IPS-18c (cell line): ENCODE results near the gene ASTN2.

Source experiments
- H3K4me3 ChIP-seq: 2 replicates; pipeline ENCODE4 v1.7.0; 2013; ENCODE audit warnings: low read depth, mild to moderate bottlenecking, low read length, moderate library complexity; ENCODE audit not compliant: insufficient read depth
- H3K9me3 ChIP-seq: one replicate; pipeline ENCODE4 v1.6.1; 2013; ENCODE audit warnings: mild to moderate bottlenecking, low read length, moderate library complexity; ENCODE audit not compliant: control insufficient read depth, insufficient read depth

Gene ASTN2

DNA sequence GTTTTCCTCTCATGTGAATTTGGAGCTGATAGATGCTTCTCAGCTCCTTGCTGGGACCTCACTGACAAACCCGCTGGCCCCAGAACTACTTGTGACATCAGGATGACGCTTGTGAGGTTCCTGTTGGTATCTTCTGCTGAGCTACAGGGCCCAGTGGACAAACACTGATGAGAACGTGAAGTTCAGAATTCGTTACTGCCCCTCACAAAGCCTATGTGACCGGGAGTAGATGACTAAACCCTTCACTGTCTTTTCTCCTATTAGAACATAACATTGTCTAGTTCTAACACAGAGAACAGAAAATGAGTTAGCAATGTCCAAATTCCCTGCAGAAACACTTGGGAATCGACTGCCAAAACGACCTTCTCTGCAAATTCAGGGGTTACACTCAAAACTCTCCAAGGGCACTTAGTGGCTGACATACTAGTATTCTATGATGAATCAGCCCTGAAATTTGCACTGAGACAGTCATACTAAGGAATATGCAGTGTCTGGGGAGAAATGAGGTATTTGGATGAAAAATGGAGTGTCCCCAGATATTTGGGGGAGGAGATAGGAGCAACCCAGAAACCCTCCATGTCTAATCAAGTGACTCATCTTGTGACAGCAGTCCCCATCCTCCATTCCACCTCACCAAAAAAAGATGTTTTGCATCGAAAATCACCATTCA lies 871.0 kb downstream of the ASTN2 start:
- H3K9me3 ChIP-seq: no peaks in the 10 kb centered on the region
- no peak overlapping the region for H3K4me3 ChIP-seq

DNA sequence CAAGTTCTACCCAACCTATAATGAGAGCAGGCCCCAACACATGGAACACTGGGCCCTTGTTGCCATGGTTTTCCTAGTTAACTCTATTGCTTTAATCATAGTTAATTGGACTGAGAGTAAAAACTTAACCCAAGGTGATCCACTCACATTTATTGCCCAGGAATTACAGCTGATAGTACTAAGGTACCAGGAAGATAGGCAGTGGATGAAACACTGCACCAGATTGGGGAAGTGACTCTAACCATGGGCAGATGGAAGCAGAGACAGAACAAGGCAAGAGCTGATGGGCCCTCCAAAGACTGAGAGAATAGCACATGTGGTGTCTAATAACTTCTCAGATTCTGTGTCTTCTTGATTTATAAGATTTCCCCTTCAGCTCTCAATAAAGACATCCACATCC lies 873.5 kb downstream of the ASTN2 start:
- H3K4me3 ChIP-seq: no peak overlapping the region
- no peaks in the 10 kb centered on the region for H3K9me3 ChIP-seq

DNA sequence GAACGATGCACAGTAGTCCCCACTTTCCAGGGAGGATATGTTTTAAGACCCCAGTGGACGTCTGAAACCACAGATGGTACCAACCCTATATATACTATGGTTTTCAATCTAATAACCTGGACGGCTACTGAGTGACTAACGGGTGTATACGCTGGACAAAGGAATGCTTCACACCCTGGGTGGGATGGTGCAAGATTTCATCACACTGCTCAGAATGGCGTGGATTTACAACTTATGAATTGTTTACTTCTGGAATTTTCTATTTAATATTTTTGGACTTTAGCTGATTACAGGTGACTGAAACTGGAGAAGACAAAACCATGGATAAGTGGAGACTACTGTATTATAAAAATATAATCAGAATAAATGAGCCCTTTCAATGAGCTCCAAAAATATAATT lies 875.3 kb downstream of the ASTN2 start:
- no peaks in the 10 kb centered on the region for H3K9me3 ChIP-seq
- H3K4me3 ChIP-seq: no peak overlapping the region

GRCh38 chr9:116525611-116526010 lies 889.2 kb downstream of the ASTN2 start:
- Histone ChIP-seq H3K4me3 (no peak overlapping the region), H3K9me3 (no peaks in the 10 kb centered on the region)

- Histone ChIP-seq H3K9me3 (no peaks in the 10 kb centered on the region), H3K4me3 (no peak overlapping the region)
Measured at GRCh38 chr9:116524778-116525470, 889.9 kb downstream of the ASTN2 start.

GRCh38 chr9:116520218-116520617 lies 894.6 kb downstream of the ASTN2 start:
- Histone ChIP-seq H3K4me3 (no peak overlapping the region), H3K9me3 (no peaks in the 10 kb centered on the region)

- peaks cover 2% of the 10 kb centered on the region for H3K9me3 ChIP-seq
- H3K4me3 ChIP-seq: no peak overlapping the region
Measured at GRCh38 chr9:116516456-116516855, 898.4 kb downstream of the ASTN2 start.

DNA sequence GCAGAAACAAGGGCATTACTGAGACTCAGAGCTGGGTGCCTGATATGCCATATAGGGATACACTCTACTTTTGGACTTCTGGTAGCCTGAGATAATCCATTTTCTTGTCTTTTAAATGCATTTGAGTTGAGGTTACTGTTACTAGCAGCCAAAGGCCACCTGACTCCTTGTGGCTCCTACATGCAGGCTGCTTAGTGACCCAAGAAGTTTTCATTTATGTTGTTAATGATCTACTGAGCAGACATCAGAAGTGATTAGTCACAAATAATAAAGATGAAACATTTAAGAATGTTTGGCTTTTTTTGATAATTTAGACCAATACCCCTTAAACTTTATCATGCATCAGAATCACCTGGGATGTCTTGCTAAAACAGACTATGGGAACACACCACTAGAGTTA lies 899.3 kb downstream of the ASTN2 start:
- H3K4me3 ChIP-seq: no peak overlapping the region
- peaks cover 2% of the 10 kb centered on the region for H3K9me3 ChIP-seq

- H3K4me3 ChIP-seq: no peak overlapping the region
- no peaks in the 10 kb centered on the region for H3K9me3 ChIP-seq
Measured at GRCh38 chr9:116506685-116507084, 908.2 kb downstream of the ASTN2 start.

DNA sequence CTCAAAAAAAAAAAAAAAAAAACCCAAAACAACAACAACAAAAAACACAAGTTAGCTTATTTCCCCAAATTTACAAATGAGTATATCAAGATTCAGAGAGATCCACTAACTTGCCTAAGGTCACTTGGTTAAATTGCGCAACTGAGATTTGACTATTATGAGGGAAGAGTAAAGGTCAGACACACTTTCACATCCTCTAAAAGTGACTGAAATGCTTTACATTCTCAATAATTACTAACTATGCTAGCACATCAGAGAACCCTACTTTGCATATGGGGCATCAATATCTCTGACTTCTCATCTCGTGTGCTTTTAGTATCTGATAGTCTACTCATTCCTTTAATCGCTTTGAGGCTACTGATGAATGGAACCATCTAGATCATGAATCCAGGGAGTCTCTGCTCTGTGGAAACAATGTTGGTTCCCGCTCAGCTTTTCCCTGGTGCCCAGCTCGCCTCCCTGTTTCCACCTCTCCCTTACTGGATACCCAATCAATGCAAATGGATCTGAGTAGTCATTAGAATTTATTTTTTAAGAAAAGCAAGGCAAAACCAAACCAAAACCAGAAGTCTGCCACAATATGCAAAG lies 909.9 kb downstream of the ASTN2 start:
- no peaks in the 10 kb centered on the region for H3K9me3 ChIP-seq
- no peak overlapping the region for H3K4me3 ChIP-seq

DNA sequence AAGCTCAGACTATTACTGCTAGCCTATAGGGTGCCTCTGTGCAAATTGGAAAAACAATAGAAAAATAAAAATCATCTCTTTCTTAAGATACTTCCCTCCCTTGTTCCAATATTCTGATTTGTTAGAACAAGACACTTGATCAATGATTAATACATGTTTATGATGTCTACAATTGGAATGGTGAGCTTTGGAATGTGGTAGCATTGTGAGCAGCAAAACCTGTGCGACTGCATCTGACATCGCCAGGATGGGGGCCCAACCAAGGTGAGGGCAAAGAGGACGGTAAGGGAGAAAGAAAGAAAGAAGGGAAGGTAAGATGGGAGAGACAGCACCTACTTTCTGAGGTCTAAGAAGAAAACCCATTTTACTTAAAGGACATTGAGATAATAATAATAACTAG lies 910.8 kb downstream of the ASTN2 start:
- H3K4me3 ChIP-seq: no peak overlapping the region

GRCh38 chr9:116502746-116503145 lies 912.1 kb downstream of the ASTN2 start:
- H3K9me3 ChIP-seq: no peaks in the 10 kb centered on the region
- no peak overlapping the region for H3K4me3 ChIP-seq

More for the DNA sequence above, 910.8 kb downstream of the ASTN2 start:
- H3K9me3 ChIP-seq: no peaks in the 10 kb centered on the region

DNA sequence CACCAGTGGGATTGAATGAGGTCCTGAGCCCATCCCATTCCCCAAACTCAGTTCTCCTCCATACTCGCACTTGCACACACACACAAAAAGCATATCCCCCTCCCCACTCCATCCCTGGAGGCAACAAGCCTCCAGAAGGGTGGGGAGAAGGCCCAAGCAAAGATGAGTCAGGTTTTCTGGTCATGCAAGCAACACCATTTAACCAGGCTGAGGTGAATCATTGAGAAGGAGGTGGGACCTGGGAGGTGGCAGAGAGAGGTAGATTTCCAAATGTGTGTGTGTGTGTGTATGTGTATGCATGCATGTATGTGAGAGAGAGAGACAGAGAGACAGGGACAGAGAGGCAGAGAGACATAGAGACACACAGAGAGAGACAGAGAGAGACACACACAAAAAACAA lies 913.0 kb downstream of the ASTN2 start:
- Histone ChIP-seq H3K9me3 (no peaks in the 10 kb centered on the region), H3K4me3 (no peak overlapping the region)

DNA sequence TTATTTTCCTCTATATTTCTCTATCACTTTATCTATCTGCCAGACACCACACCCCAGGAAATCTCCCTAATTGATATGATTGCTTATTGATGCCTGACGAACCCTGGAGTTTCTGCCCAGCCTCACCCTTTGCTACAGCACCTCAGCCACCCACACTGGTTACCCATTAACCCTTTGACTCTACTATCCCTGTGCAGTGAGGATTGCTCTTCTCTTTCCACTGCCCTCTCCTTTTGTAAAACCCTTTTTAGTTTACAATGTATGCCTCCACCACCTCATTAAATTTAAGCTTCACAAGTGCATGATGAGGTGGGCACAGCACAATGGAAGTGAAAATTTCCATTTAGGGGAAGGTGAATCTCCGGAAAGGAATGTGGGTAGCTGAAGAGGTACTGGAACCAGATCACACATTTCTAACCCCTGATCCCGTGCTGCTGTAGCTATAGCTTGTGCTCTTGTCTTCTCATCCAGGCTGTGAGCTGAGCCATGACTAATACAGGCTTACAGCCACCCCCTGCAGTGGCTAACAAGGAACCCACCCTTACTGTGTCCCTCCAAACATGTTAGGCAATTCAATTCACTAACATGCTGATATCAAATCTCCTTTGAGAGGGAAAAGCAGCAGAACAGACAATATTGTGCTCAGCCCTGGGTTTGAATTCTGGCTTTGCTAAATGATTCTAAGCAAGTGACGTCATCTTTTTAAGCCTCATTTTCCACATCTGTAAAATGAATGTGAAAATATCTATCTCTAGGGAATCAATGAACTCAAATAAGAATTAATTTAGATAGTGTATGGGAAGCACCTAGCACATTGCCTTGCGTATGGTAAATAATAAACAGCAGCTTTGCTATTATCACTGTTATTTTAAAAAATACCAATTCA lies 914.6 kb downstream of the ASTN2 start:
- Histone ChIP-seq H3K4me3 (no peak overlapping the region), H3K9me3 (no peaks in the 10 kb centered on the region)

- Histone ChIP-seq H3K9me3 (no peaks in the 10 kb centered on the region), H3K4me3 (no peak overlapping the region)
Measured at GRCh38 chr9:116499434-116499833, 915.4 kb downstream of the ASTN2 start.

GRCh38 chr9:116497095-116497890 lies 917.6 kb downstream of the ASTN2 start:
- H3K4me3 ChIP-seq: no peak overlapping the region

GRCh38 chr9:116496167-116496566 lies 918.7 kb downstream of the ASTN2 start:
- Histone ChIP-seq H3K4me3 (no peak overlapping the region), H3K9me3 (no peaks in the 10 kb centered on the region)

More at GRCh38 chr9:116497095-116497890, 917.6 kb downstream of the ASTN2 start:
- H3K9me3 ChIP-seq: no peaks in the 10 kb centered on the region
